Measurements from ENCODE around the gene TGIF1.
"Not testable (repeated sequence)": the region's sequence is repeated elsewhere in the genome, so short reads cannot be mapped to it uniquely, and the experiment has no call there.

The TGIF1 gene

DNA sequence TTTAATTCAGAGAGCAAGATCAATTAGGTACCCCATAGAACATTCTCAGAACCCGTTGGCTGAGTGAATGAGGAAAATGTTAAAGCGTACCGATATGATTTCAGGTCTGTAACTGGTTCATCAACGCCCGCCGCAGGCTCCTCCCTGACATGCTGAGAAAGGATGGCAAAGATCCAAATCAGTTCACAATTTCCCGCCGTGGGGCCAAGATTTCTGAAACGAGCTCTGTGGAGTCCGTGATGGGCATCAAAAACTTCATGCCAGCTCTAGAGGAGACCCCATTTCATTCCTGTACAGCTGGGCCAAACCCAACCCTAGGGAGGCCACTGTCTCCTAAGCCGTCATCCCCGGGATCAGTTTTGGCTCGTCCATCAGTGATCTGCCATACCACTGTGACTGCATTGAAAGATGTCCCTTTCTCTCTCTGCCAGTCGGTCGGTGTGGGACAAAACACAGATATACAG is 7.3 kb downstream of the TGIF1 start:
- no peak for DNase-seq

- no peak for DNase-seq
These were observed 8.4 kb downstream of the TGIF1 start for GRCh38 chr18:3458378-3458777.

GRCh38 chr18:3458952-3459853 is 9.2 kb downstream of the TGIF1 start:
- DNase-seq, result peak; percentile 57

- DNase-seq, result no peak
These were observed 10.9 kb downstream of the TGIF1 start for GRCh38 chr18:3460823-3461398.

- DNase-seq, result no peak
These were observed 11.7 kb downstream of the TGIF1 start for GRCh38 chr18:3461704-3462103.

- DNase-seq, result no peak
These were observed 13.1 kb downstream of the TGIF1 start for GRCh38 chr18:3463051-3463450.

- DNase-seq, result peak; percentile 57
These were observed 16.1 kb downstream of the TGIF1 start for GRCh38 chr18:3466045-3466444.

- no peak for DNase-seq
These were observed 16.9 kb downstream of the TGIF1 start for GRCh38 chr18:3466872-3467271.

- no peak for DNase-seq
These were observed 18.2 kb downstream of the TGIF1 start for GRCh38 chr18:3468066-3468705.

DNA sequence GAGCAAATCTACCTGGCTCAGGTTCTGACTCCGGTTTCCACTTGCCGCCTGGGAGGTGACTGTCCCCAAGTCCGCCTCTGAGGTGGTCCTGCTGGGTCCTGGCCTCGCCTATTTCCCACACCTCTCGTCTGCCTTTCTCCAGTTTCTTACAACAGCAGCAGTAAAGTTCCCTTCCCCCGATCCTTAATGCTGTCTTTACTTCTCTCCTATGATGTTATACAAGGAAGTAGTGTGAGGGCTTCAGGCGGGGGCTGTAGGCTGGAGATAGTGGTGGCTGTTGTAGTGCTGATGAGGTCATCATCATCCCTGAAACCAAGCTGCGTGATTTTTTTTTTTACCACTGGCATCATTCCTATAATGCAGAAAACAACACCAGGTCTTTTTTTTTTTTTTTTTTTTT is 18.9 kb downstream of the TGIF1 start:
- DNase-seq, result no peak

GRCh38 chr18:3471141-3471648 is 21.2 kb downstream of the TGIF1 start:
- no peak for DNase-seq

DNA sequence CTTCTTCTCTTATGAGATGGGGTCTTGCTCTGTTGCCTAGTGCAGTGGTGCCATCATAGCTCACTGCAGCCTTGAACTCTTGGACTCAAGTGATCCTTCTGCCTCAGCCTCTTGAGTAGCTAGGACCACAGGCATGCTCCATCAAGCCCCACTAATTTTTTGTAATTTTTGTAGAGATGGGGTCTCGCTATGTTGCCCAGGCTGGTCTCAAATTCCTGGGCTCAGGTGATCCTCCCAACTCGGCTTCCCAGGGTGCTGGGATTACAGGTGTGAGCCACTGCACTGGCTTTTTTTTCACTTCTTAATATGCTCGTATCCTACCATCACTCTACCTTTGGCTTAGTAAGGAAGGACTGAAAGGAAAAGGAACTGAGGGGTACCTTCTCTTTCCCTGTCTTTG is 22.1 kb downstream of the TGIF1 start:
- DNase-seq, result not testable (repeated sequence)

- DNase-seq, result no peak
These were observed 22.9 kb downstream of the TGIF1 start for GRCh38 chr18:3472681-3473544.

DNA sequence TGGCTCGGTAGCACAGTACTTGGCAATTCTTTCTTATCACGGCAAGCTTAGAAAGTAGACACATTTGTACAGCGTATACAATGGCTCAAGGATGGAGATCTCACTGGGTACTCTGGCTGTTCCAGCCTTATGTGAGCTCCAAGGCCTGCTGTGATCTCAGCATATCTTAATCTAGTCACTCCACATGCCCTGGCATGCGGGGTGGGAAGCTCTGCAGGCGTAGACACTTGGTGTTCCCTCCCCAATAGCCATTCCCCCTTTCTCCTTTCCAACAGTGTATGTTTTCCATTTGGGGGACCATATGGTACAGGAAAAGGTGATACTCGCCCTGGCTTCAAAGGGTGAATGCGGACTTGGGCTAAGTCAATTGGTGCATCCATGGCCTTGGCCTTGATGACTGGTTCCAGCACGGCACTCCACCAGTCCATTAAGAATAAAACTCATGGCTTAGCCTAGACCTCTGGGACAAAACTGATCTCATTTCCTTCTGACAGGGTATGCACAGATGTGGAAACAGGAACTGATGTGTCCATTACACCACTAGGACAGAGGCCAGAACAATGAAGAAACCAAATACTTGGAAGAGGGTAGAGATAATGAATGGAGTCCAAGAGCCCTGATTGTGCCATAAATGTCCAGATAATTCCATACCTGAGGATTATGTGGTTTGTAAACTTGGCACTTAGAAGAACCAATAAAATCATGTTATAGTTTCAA is 28.4 kb downstream of the TGIF1 start:
- peak; percentile 52 for DNase-seq

GRCh38 chr18:3479978-3480509 is 30.1 kb downstream of the TGIF1 start:
- no peak for DNase-seq

GRCh38 chr18:3480827-3481573 is 31.0 kb downstream of the TGIF1 start:
- no peak for DNase-seq

DNA sequence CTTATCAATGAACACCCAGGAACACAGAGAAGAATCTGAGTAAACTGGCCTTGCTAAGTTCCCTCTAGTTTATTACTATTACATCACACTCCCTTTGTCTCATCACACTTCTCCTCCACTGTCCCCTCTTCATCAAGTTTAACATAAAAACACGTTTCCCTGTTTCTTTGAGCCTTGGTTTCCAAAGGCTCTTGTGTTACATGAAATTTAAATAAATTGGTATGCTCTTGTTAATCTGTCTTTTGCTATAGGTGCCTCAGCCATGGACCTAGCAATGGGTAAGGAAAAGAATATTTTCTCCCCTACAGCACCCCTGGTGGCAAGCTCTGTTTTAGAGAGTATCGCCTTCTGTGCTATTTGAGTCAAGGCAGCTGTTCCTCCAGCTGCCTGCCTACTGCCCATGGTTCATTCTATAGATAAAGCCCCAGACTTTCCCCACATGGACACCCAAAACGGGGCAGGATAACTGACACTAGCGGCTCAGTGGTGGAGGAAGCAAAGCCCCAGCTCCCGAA is 31.8 kb downstream of the TGIF1 start:
- DNase-seq, result no peak

DNA sequence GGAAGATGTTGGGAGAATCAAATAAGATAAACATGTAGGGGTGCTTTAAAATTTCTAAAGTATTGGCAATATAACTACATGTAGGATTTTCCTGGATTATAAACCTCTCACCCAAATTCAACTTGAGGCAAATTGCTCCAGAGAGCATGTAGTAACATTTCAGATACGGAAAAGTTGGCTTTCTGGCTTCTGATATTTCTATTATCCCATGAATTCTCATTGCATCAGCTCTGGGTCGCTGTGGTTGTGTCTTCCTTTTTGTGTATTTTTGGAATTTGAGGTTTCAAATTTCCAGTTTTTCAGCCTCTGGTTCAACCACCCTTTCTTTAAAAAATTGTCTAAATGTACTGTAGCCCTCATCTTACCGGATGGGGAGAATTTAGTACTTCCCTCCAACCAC is 32.3 kb downstream of the TGIF1 start:
- no peak for DNase-seq

DNA sequence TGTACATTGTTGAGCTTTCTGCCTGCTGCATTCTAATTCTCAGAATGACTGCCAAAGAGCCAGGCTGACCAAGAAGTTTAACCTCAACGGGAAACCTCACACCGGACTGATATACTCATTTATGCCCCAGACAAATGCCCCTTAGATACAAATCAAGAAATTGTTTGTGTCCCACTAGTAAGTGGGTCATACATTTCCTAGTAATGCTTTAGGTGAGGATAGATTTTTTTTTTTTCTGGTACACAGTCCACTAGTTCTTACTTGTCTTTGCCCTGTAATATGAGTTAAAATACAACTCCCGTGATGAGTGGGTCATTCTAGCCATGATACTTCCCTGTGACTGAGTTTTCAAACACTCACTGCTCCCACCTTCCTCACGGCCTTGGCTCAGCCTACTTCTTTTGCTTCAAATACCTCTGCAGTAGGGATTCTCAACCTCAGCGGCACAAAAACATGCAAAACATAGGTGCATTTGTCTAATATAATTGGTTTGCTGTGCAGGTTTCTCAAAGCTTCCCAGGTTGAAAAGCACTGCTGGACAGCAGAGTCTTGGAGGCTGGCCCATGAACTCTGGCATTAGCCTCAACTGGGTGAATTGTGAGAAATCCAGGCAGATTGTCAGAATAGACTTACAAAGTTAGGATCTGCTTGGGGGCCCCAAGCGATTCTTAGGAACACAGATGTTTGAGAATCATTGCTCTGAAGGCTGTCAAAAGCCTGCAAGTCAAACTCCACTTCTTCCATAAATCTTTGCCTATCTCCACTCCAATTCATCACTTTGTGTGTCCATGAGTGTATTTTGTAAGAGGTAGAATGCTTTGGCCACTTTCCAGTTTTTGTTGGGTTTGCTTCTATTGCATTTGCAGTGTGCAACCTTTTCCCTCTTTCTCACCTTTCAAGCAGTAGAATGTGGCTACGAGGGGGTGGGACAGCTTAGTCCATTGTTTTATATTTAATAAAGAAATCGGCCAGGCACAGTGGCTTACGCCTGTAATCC is 35.5 kb downstream of the TGIF1 start:
- DNase-seq, result no peak

Data from NCI-H226 (cell line).